Panc1 (cell line): ENCODE results near the gene HMCN2.

Experiments
- CTCF ChIP-seq: fragments of 450-650 bp; IDR thresholded peaks from 2 replicates; pipeline ENCODE4 v1.5.1; 2017; ENCODE audit warnings: mild to moderate bottlenecking
- POLR2AphosphoS5 ChIP-seq: IDR thresholded peaks from 2 replicates; pipeline ENCODE4 v1.6.1; 2012; ENCODE audit warnings: mild to moderate bottlenecking, low read depth, low read length, moderate library complexity
- REST ChIP-seq, 2 experiments: IDR thresholded peaks; 2 replicates each; pipeline ENCODE4 v1.6.1; 2011 to 2012; ENCODE audit warnings: low read depth in 2 of 2, control low read depth in 1 of 2, low read length in 1 of 2, mild to moderate bottlenecking in 1 of 2, moderate library complexity in 1 of 2; ENCODE audit not compliant: insufficient read depth in 1 of 2

GRCh38 chr9:130361873-130362362 lies 96.4 kb downstream of the HMCN2 start:
- TF ChIP-seq CTCF, result no peak
- TF ChIP-seq REST (IDR thresholded peaks at IDR 0.05; ENCODE audit: insufficient read depth in 1 of 2, low read depth in 2 of 2, low read length in 1 of 2), result no peak
- TF ChIP-seq POLR2AphosphoS5, result no peak
